Caco-2 (cell line): Measurements from ENCODE around the gene ADAM15. TPM values are rescaled to one million over a fixed set of nuclear protein-coding genes. Genes with fewer than 3 reads are reported as not detected.

Experiments used
- BruUV-seq: library from RNA; stranded (reverse); fragments of 400-500 nt; replicated peaks from 2 replicates; lab custom pipeline; 2021; lab: Mats Ljungman, UMichigan
- CTCF ChIA-PET: fragments of 300-600 bp; sonication (Branson Sonifier 250); formaldehyde crosslinking; loops from one replicate; lab custom pipeline; 2022; ENCODE audit warnings: antibody characterized with exemption; lab: Charles Lee
- POLR2A ChIA-PET: fragments of 300-600 bp; sonication (Branson Sonifier 250); formaldehyde crosslinking; loops from one replicate; lab custom pipeline; 2022; ENCODE audit warnings: antibody characterized with exemption; lab: Charles Lee
- DNase-seq, 2 experiments: peaks; one replicate each; pipeline versions ENCODE4 v3.0.0 to v3.0.0-alpha.2; 2020 to 2022
- H3K27me3 ChIP-seq: replicated peaks from 2 replicates; pipeline ENCODE4 v1.6.0; 2011; ENCODE audit warnings: low read length; ENCODE audit not compliant: control insufficient read depth, insufficient read depth
- H3K36me3 ChIP-seq: 2 replicates; pipeline ENCODE4 v1.5.1; 2011; ENCODE audit warnings: low read length; ENCODE audit not compliant: control insufficient read depth, insufficient read depth
- H3K4me1 ChIP-seq: fragments of 250-450 bp; sonication (Bioruptor Pico); 2 replicates; pipeline ENCODE4 v1.5.1; 2020; ENCODE audit warnings: mild to moderate bottlenecking
- H3K4me3 ChIP-seq: 2 replicates; pipeline ENCODE4 v1.5.1; 2011; ENCODE audit warnings: low read depth, mild to moderate bottlenecking, control low read depth, low read length
- H3K9me3 ChIP-seq: fragments of 250-450 bp; sonication (Bioruptor Pico); 2 replicates; pipeline ENCODE4 v1.5.1; 2020; ENCODE audit warnings: mild to moderate bottlenecking, moderate library complexity
- H3K27ac Mint-ChIP-seq: one replicate; pipeline ENCODE4 v1.8.0; 2022; ENCODE audit warnings: mixed read lengths; ENCODE audit not compliant: unreplicated experiment
- H3K27me3 Mint-ChIP-seq: one replicate; pipeline ENCODE4 v1.8.0; 2022; ENCODE audit warnings: mixed read lengths; ENCODE audit not compliant: insufficient read depth, unreplicated experiment
- H3K36me3 Mint-ChIP-seq: one replicate; pipeline ENCODE4 v1.8.0; 2022; ENCODE audit warnings: mild to moderate bottlenecking, mixed read lengths; ENCODE audit not compliant: insufficient read depth, unreplicated experiment
- H3K4me1 Mint-ChIP-seq: one replicate; pipeline ENCODE4 v1.8.0; 2022; ENCODE audit warnings: low read depth, mixed read lengths; ENCODE audit not compliant: unreplicated experiment
- H3K4me3 Mint-ChIP-seq: one replicate; pipeline ENCODE4 v1.8.0; 2022; ENCODE audit warnings: mild to moderate bottlenecking, moderate library complexity, mixed read lengths; ENCODE audit not compliant: unreplicated experiment
- H3K9me3 Mint-ChIP-seq: one replicate; pipeline ENCODE4 v1.8.0; 2022; ENCODE audit warnings: mixed read lengths; ENCODE audit not compliant: unreplicated experiment
- CTCF ChIP-seq, 2 experiments: fragments of 200-600 bp in 1 of 2; IDR thresholded peaks; 1 replicate in 1 of 2; 2 replicates in 1 of 2; pipeline versions ENCODE4 v1.5.1 to v1.8.0; 2011 to 2022; ENCODE audit warnings: antibody characterized with exemption in 1 of 2, control low read depth in 1 of 2, inconsistent platforms in 1 of 2, low read depth in 1 of 2, low read length in 1 of 2, mild to moderate bottlenecking in 1 of 2, moderate library complexity in 1 of 2; ENCODE audit not compliant: insufficient read depth in 1 of 2, severe bottlenecking in 1 of 2, unreplicated experiment in 1 of 2
- intact Hi-C: fragments of 100-400 bp; cut with micrococcal nuclease; formaldehyde crosslinking; loops from one replicate; pipeline ENCODE4 v1.10.0; 2022; ENCODE audit not compliant: unreplicated experiment
- total RNA-seq: library from RNA; stranded (reverse); gene quantifications from 2 replicates; pipeline ENCODE4 v1.2.3, GENCODE V29; 2022

ADAM15 gene
- total RNA-seq, 1 experiment from 2014 or later, result 44.0 TPM

GRCh38 chr1:155040358-155041093 is 10.6 kb upstream of the ADAM15 start:
- CTCF ChIA-PET, result interaction anchor here (0.7 to 2.0 kb wide), 5 partner anchors 10 to 133 kb away, joined by 3 to 6 read pairs (median 4); partner anchors contain the start of gene KRTCAP2
- DNase-seq, result no peak
- Mint-ChIP-seq H3K27ac (no peak overlapping the region), H3K4me1 (peaks cover 17% of the 10 kb centered on the region), H3K4me3 (no peak overlapping the region), H3K9me3 (no peaks in the 10 kb centered on the region), H3K27me3 (no peaks in the 10 kb centered on the region), H3K36me3 (no peaks in the 10 kb centered on the region)
- Histone ChIP-seq H3K27me3 (no peaks in the 10 kb centered on the region), H3K36me3 (no peaks in the 10 kb centered on the region), H3K9me3 (no peaks in the 10 kb centered on the region), H3K4me3 (no peak overlapping the region), H3K4me1 (peaks cover 10% of the 10 kb centered on the region; the same call in 1 of the 2 replicates)
- no peak for TF ChIP-seq CTCF (IDR thresholded peaks at IDR 0.05; ENCODE audit: insufficient read depth in 1 of 2, low read depth in 1 of 2, low read length in 1 of 2, severe bottlenecking in 1 of 2, unreplicated experiment in 1 of 2)
- BruUV-seq, result no TSS peak
- POLR2A ChIA-PET, result no interaction called here
- intact Hi-C loops, result no loop called here

GRCh38 chr1:155042789-155043188 is 8.3 kb upstream of the ADAM15 start:
- Histone ChIP-seq H3K27me3 (no peaks in the 10 kb centered on the region), H3K4me3 (no peak overlapping the region), H3K4me1 (peaks cover 10% of the 10 kb centered on the region; the same call in 1 of the 2 replicates), H3K9me3 (no peaks in the 10 kb centered on the region), H3K36me3 (no peaks in the 10 kb centered on the region)
- ChIA-PET CTCF (interaction anchor here (2.2 kb wide), 1 partner anchor 25 kb away, joined by 12 read pairs; no protein-coding TSS in a partner anchor), POLR2A (no interaction called here)
- H3K36me3 Mint-ChIP-seq, result no peaks in the 10 kb centered on the region
- intact Hi-C loops, result no loop called here
- DNase-seq, result no peak
- H3K4me1 Mint-ChIP-seq, result peaks cover 17% of the 10 kb centered on the region
- no TSS peak for BruUV-seq
- no peaks in the 10 kb centered on the region for H3K27me3 Mint-ChIP-seq
- H3K4me3 Mint-ChIP-seq, result no peak overlapping the region
- no peak overlapping the region for H3K27ac Mint-ChIP-seq
- no peak for TF ChIP-seq CTCF (IDR thresholded peaks at IDR 0.05; ENCODE audit: insufficient read depth in 1 of 2, low read depth in 1 of 2, low read length in 1 of 2, severe bottlenecking in 1 of 2, unreplicated experiment in 1 of 2)
- H3K9me3 Mint-ChIP-seq, result no peaks in the 10 kb centered on the region

GRCh38 chr1:155043301-155043702 is 7.8 kb upstream of the ADAM15 start:
- CTCF ChIA-PET, result interaction anchor here (1.7 to 2.8 kb wide), 4 partner anchors 14 to 48 kb away, joined by 9 to 24 read pairs (median 12); no protein-coding TSS in a partner anchor
- Histone ChIP-seq H3K36me3 (no peaks in the 10 kb centered on the region), H3K27me3 (no peaks in the 10 kb centered on the region), H3K4me1 (peaks cover 10% of the 10 kb centered on the region; the same call in 1 of the 2 replicates), H3K4me3 (no peak overlapping the region), H3K9me3 (no peaks in the 10 kb centered on the region)
- POLR2A ChIA-PET, result no interaction called here
- no peak for DNase-seq
- TF ChIP-seq CTCF (IDR thresholded peaks at IDR 0.05; ENCODE audit: insufficient read depth in 1 of 2, low read depth in 1 of 2, low read length in 1 of 2, severe bottlenecking in 1 of 2, unreplicated experiment in 1 of 2), result no peak
- Mint-ChIP-seq H3K9me3 (no peaks in the 10 kb centered on the region), H3K36me3 (no peaks in the 10 kb centered on the region), H3K27ac (no peak overlapping the region), H3K4me1 (peaks cover 12% of the 10 kb centered on the region), H3K4me3 (no peak overlapping the region), H3K27me3 (no peaks in the 10 kb centered on the region)
- BruUV-seq, result no TSS peak
- intact Hi-C loops, result no loop called here
